NT2/D1 (cell line): Measurements from ENCODE around the gene GALNT18.

Experiments
- SUZ12 ChIP-seq: IDR thresholded peaks from 2 replicates; pipeline ENCODE4 v1.6.1; 2011; ENCODE audit not compliant: insufficient read length, insufficient read depth; ENCODE audit errors: extremely low read depth
- ZNF274 ChIP-seq: IDR thresholded peaks from 2 replicates; pipeline ENCODE4 v1.6.1; 2011; ENCODE audit warnings: mild to moderate bottlenecking, low read depth, low read length

DNA sequence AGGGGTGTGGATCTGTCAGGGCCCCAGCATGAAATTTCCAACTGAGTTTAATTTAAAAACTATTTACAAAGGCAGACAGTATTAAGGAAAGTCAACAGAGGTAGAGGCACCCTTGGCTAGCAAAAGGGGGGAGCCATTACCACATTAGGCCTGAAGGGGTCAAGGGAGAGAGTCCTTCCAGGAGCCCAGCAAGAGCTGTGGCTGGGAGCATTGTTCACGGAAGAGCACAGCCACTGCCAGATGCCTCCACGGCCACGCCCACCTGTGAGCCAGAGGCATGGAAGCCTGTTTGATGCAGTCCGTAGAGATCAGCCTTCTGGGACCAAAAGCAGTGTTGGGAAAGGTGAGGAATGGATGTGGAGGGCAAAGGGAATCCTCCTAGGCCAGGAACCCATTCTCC is 102.6 kb downstream of the GALNT18 start:
- no peak for TF ChIP-seq ZNF274
- TF ChIP-seq SUZ12 = no peak
